Tibial nerve (tissue), 4 donors: Measurements from ENCODE around the gene KDM4F. TPM values are rescaled to one million over a fixed set of nuclear protein-coding genes. Genes with fewer than 3 reads are reported as not detected.

ENCODE experiments used
- DNase-seq, 2 donors: peaks; one replicate each; pipeline ENCODE4 v3.0.0-alpha.2; 2019; ENCODE audit warnings: low spot score in 2 of 2
- H3K27ac ChIP-seq, 4 donors: fragments of 200-600 bp; sonication (generic) in 3 of 4; one replicate each; pipeline ENCODE4 v1.5.1; 2017 to 2019; ENCODE audit warnings: mild to moderate bottlenecking in 1 of 4
- H3K27me3 ChIP-seq, 2 donors: fragments of 200-600 bp; sonication (generic) in 1 of 2; one replicate each; pipeline versions ENCODE4 v1.5.1 to v1.6.0; 2017 to 2019
- H3K36me3 ChIP-seq, 3 donors: fragments of 200-600 bp; sonication (generic); one replicate each; pipeline ENCODE4 v1.5.1; 2018 to 2019
- H3K4me1 ChIP-seq, 4 donors: fragments of 200-600 bp; sonication (generic) in 3 of 4; one replicate each; pipeline ENCODE4 v1.5.1; 2017 to 2019
- H3K4me3 ChIP-seq, 4 donors: fragments of 200-600 bp; sonication (generic) in 3 of 4; one replicate each; pipeline ENCODE4 v1.5.1; 2017 to 2019; ENCODE audit warnings: mild to moderate bottlenecking in 1 of 4, moderate library complexity in 1 of 4
- H3K9me3 ChIP-seq, 4 donors: fragments of 200-600 bp; sonication (generic) in 3 of 4; one replicate each; pipeline ENCODE4 v1.5.1; 2017 to 2019
- CTCF ChIP-seq, 5 experiments: fragments of 200-600 bp in 3 of 5; fragments of 450-650 bp in 2 of 5; sonication (generic) in 3 of 5; IDR thresholded peaks; one replicate each; pipeline ENCODE4 v1.5.1; 2016 to 2019; ENCODE audit warnings: antibody characterized with exemption in 5 of 5, mild to moderate bottlenecking in 3 of 5, moderate library complexity in 2 of 5
- EP300 ChIP-seq, 2 donors: sonication (generic); formaldehyde crosslinking; IDR thresholded peaks; one replicate each; pipeline ENCODE4 v1.6.1; 2017; ENCODE audit warnings: antibody characterized with exemption in 2 of 2, mild to moderate bottlenecking in 1 of 2
- POLR2A ChIP-seq, 2 donors: fragments of 450-650 bp; IDR thresholded peaks; one replicate each; pipeline ENCODE4 v1.6.1; 2017; ENCODE audit warnings: antibody characterized with exemption in 2 of 2, mild to moderate bottlenecking in 2 of 2, moderate library complexity in 2 of 2
- WGBS, 2 donors: methylation state at CpG; one replicate each; pipeline ENCODE4 v1.1.5; 2018; 5-methylcytosine and 5-hydroxymethylcytosine counted together
- total RNA-seq, 4 donors: library from RNA; depleted of rRNA; stranded (reverse); fragments of >200 nt; gene quantifications; one replicate each; pipeline ENCODE4 v1.1.0, GENCODE V29; 2016

The KDM4F gene
- total RNA-seq, 4 donors from 2014 or later = not detected

GRCh38 chr11:95089620-95090542 is 40.7 kb downstream of the KDM4F start, which contains the start of gene ENDOD1:
TSS of gene ENDOD1 (plus strand) at chr11:95089846. CDS start at chr11:95089928, 82 bp downstream.
- TF ChIP-seq CTCF (IDR thresholded peaks at IDR 0.05) (peak in 3 of 5 experiments; percentile 17 to 46 (median 27)), POLR2A (IDR thresholded peaks at IDR 0.05) (peak; percentile 88 to 91), EP300 (IDR thresholded peaks at IDR 0.05) (peak in 1 of 2 donors; percentile 84)
- peak; percentile 63 to 65 for DNase-seq
- peak within 1 kb of the TSS; percentile 61 to 99 (median 74) for H3K4me3 ChIP-seq
- WGBS, 2 donors = 0 to 1% methylated on average over 13 to 68 of the region's 106 CpGs
- no peaks in the 10 kb centered on the region for H3K9me3 ChIP-seq
- H3K4me1 ChIP-seq = peaks cover 0 to 61% (median 37%) of the 10 kb centered on the region in 4 donors
- H3K27ac ChIP-seq = peak within 1 kb of the TSS; percentile 90 to 97 (median 94)
- no peaks in the 10 kb centered on the region for H3K27me3 ChIP-seq
- no peaks in the 10 kb centered on the region for H3K36me3 ChIP-seq

DNA sequence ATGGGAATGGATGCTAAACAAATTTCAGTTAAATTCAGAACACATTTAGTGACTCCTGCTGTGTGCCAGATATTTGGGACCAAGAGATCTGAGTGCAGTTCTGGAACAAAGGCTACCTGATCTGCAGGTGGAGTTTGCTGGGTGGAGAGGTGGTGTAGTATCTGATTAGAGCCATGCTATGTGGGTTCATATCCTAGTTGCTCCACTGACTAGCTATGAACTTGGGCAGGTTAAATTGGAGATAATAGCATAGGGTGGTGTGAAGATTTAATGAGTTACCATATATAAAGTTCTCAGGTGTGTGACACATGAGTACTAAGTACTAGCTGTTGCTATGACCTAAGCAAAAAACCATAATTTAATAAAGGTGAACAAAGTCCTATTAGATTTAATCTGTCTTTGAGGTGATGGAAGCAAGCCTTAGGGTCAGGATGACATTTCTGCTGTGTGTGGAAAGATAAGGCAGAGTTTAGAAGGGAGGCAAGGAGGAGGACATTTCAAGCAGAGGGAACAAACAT is 42.5 kb downstream of the KDM4F start:
- no peak for DNase-seq
- H3K27me3 ChIP-seq = no peaks in the 10 kb centered on the region
- peak overlapping the region in 1 of 4 donors; percentile 78 for H3K4me3 ChIP-seq
- H3K27ac ChIP-seq = peak overlapping the region in 2 of 4 donors; percentile 94 to 97
- H3K36me3 ChIP-seq = no peaks in the 10 kb centered on the region
- peaks cover 0 to 74% (median 42%) of the 10 kb centered on the region in 4 donors for H3K4me1 ChIP-seq
- no peak for TF ChIP-seq EP300 (IDR thresholded peaks at IDR 0.05)
- no peak for TF ChIP-seq CTCF (IDR thresholded peaks at IDR 0.05)
- H3K9me3 ChIP-seq = no peaks in the 10 kb centered on the region

DNA sequence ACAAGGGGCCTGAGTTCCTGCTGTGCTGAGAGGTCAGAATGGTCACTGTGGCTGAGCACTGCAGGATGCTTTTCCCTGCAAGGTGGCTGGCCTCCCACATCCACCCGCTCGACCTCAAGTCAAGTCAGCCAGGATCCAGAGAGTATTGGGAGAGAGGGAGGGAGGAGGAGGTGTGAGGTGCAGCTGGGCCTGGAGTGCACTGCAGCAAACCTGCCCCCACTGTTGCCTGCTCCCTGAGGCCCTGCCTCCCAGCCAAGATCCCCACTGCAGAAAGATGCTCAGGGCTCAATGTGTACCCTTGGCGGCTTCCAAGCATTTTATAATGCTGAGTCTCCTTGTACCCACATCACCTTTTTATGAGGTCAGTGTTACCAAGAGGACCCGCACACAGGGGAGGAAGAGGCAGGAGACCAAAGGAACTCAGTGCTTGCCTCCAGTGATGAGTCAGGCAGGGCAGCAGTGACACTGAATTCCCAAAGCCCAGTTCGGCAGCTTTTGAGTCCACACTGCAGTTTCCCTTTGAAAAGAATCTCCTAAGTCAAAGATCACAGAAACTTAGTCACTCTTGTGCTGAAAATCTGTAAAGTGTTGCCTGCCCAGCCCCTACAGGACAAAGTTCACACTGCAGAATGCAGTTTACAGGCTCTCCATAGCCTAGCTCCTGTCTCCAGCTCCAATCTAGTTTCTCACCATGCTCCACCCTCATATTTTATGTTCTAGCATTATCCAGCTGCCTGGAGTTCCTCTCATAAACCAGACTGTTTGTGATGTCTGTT is 43.5 kb downstream of the KDM4F start:
- DNase-seq = no peak
- no peaks in the 10 kb centered on the region for H3K27me3 ChIP-seq
- H3K4me3 ChIP-seq = no peak overlapping the region
- peak overlapping the region in 3 of 4 donors; percentile 3 to 97 (median 94) for H3K27ac ChIP-seq
- peaks cover 0 to 84% (median 43%) of the 10 kb centered on the region in 4 donors for H3K4me1 ChIP-seq
- no peak for TF ChIP-seq POLR2A (IDR thresholded peaks at IDR 0.05)
- TF ChIP-seq EP300 (IDR thresholded peaks at IDR 0.05) = no peak
- TF ChIP-seq CTCF (IDR thresholded peaks at IDR 0.05) = peak; percentile 31 to 58 (median 47)
- H3K9me3 ChIP-seq = no peaks in the 10 kb centered on the region
- WGBS, 2 donors = 48 to 52% methylated on average over 5 of the region's 5 CpGs
- no peaks in the 10 kb centered on the region for H3K36me3 ChIP-seq

DNA sequence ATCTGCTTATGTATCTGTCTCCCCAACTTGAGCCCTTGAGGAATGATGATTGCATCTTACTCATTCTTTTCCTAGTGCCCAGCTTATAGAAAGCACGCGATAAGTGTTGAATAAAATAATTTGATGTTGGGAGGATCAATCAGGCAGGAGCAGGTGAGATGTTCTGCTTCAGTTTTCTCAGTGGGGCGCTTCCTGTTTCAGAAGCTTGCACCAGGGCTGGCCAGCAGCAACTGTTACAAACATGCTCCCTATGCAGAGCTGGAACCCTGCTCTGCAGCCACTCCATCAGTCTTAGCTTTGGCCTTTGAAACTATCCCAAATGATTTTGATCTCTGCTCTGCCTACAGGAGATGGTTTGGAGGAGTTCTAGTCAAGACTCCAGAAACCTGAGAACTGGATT is 44.3 kb downstream of the KDM4F start:
- no peaks in the 10 kb centered on the region for H3K9me3 ChIP-seq
- H3K4me3 ChIP-seq = no peak overlapping the region
- no peaks in the 10 kb centered on the region for H3K36me3 ChIP-seq
- TF ChIP-seq POLR2A (IDR thresholded peaks at IDR 0.05) = no peak
- TF ChIP-seq CTCF (IDR thresholded peaks at IDR 0.05) = no peak
- no peak for TF ChIP-seq EP300 (IDR thresholded peaks at IDR 0.05)
- no peak for DNase-seq
- 83 to 84% methylated on average over 3 of the region's 3 CpGs for WGBS, 2 donors
- H3K4me1 ChIP-seq = peaks cover 0 to 87% (median 43%) of the 10 kb centered on the region in 4 donors
- H3K27me3 ChIP-seq = no peaks in the 10 kb centered on the region
- peak overlapping the region in 2 of 4 donors; percentile 94 to 97 for H3K27ac ChIP-seq
